ENCODE data around the gene ASCL5.

Gene ASCL5

GRCh38 chr1:201134405-201134804, 7.4 kb upstream of the ASCL5 start:
- no peak for DNase-seq

- no peak for DNase-seq
Measured at GRCh38 chr1:201131398-201131797, 4.4 kb upstream of the ASCL5 start.

GRCh38 chr1:201128962-201129361, 2.0 kb upstream of the ASCL5 start:
- no peak for DNase-seq

GRCh38 chr1:201128476-201128875, 1.5 kb upstream of the ASCL5 start:
- no peak for DNase-seq

GRCh38 chr1:201127755-201128455, 921 bp upstream of the ASCL5 start:
- DNase-seq = peak; percentile 76

GRCh38 chr1:201126463-201126831, 537 bp downstream of the ASCL5 start:
- DNase-seq = no peak

- DNase-seq = no peak
Measured at GRCh38 chr1:201125800-201126199, 1.2 kb downstream of the ASCL5 start.

GRCh38 chr1:201125019-201125418, 2.0 kb downstream of the ASCL5 start:
- no peak for DNase-seq

- no peak for DNase-seq
Measured at GRCh38 chr1:201123866-201124265, 3.1 kb downstream of the ASCL5 start.

- DNase-seq = no peak
Measured at GRCh38 chr1:201122321-201122957, 4.5 kb downstream of the ASCL5 start.

- peak; percentile 26 for DNase-seq
Measured at GRCh38 chr1:201119206-201120197, 7.5 kb downstream of the ASCL5 start.

- DNase-seq = no peak
Measured at GRCh38 chr1:201116091-201116490, 10.9 kb downstream of the ASCL5 start.

GRCh38 chr1:201115390-201115937, 11.5 kb downstream of the ASCL5 start:
- no peak for DNase-seq

GRCh38 chr1:201114245-201115131, 12.5 kb downstream of the ASCL5 start:
- peak; percentile 93 for DNase-seq

GRCh38 chr1:201113451-201114244, 13.3 kb downstream of the ASCL5 start:
- DNase-seq = no peak

- no peak for DNase-seq
Measured at GRCh38 chr1:201112926-201113325, 14.1 kb downstream of the ASCL5 start.

- no peak for DNase-seq
Measured at GRCh38 chr1:201112173-201112731, 14.7 kb downstream of the ASCL5 start, which contains the start of gene CACNA1S. CACNA1S (minus strand) TSS chr1:201112426; CDS start chr1:201112339, 87 bp downstream.

GRCh38 chr1:201111672-201112071, 15.3 kb downstream of the ASCL5 start:
- no peak for DNase-seq

GRCh38 chr1:201111156-201111555, 15.8 kb downstream of the ASCL5 start:
- no peak for DNase-seq

- no peak for DNase-seq
Measured at GRCh38 chr1:201110616-201111015, 16.4 kb downstream of the ASCL5 start.

GRCh38 chr1:201110138-201110537, 16.8 kb downstream of the ASCL5 start:
- DNase-seq = no peak
